ENCODE data around the gene BEGAIN. TPM values are rescaled to one million over a fixed set of nuclear protein-coding genes. Genes with fewer than 3 reads are reported as not detected.

BEGAIN gene
- total and polyA plus RNA-seq, 2 of the 8 experiments (the other 6 are each of a cell fraction or from before 2014, with no cell fraction given), result 2.9 to 3.0 TPM

DNA sequence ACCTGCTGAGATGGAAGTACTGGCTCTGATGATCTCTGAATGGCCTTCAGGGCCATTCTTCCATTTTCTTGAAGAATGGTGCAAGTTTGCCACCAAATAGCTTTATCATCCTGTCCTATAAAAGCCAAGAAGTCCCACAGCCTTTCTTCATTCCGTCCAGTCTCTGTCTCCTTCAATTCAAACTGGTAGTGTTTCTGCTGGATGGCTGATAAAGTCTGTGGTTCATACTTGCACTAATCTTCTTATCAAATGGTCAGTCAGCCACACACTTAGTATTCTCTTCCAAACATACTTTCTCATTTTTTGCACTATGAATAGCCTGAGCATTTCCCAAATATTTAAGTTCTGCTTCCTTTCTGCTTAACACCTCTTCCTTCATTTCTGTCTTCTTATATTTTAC is 39.4 kb upstream of the BEGAIN start:
- Histone ChIP-seq H2BK5ac (ENCODE audit: low read depth, low read length) (no peak overlapping the region), H3K4me3 (ENCODE audit: extremely low read depth in 1 of 4, insufficient read depth in 2 of 4, low read depth in 3 of 4, low read length in 4 of 4) (no peak overlapping the region), H3K23me2 (ENCODE audit: low read depth, low read length) (no peaks in the 10 kb centered on the region), H2BK12ac (ENCODE audit: low read depth, low read length) (no peak overlapping the region), H4K20me1 (replicated peaks in 1 of 2; ENCODE audit: control insufficient read depth in 1 of 2, insufficient read depth in 2 of 2, low read length in 2 of 2) (no peaks in the 10 kb centered on the region), H3K79me2 (ENCODE audit: control insufficient read depth in 1 of 2, insufficient read depth in 2 of 2, low read length in 2 of 2) (no peaks in the 10 kb centered on the region), H2BK120ac (replicated peaks; ENCODE audit: low read depth, low read length) (no peak overlapping the region), H3K9me3 (ENCODE audit: insufficient read depth in 2 of 2, low read depth in 1 of 2, low read length in 1 of 2) (no peaks in the 10 kb centered on the region), H2AK5ac (ENCODE audit: low read depth, low read length) (no peak overlapping the region), H3K18ac (ENCODE audit: extremely low read depth, low read length) (no peak overlapping the region), H3K56ac (replicated peaks; ENCODE audit: insufficient read length, low read depth, low read length) (no peak overlapping the region), H3K4ac (replicated peaks; ENCODE audit: insufficient read length, low read depth, low read length) (no peak overlapping the region), H2BK20ac (ENCODE audit: low read length) (no peak overlapping the region), H4K5ac (ENCODE audit: insufficient read length, low read depth, low read length) (no peak overlapping the region), H2BK15ac (ENCODE audit: low read length) (no peak overlapping the region), H3K9ac (replicated peaks in 1 of 4; ENCODE audit: extremely low read depth in 1 of 4, low read depth in 3 of 4, low read length in 3 of 4) (no peak overlapping the region), H3K14ac (ENCODE audit: insufficient read length) (no peak overlapping the region), H3K4me2 (ENCODE audit: insufficient read depth in 1 of 2, low read depth in 2 of 2, low read length in 2 of 2) (no peak overlapping the region), H3K79me1 (ENCODE audit: low read depth, low read length) (no peaks in the 10 kb centered on the region), H3K27ac (ENCODE audit: low read depth, low read length) (no peak overlapping the region), H3K36me3 (ENCODE audit: control insufficient read depth in 2 of 4, insufficient read depth in 4 of 4, low read length in 3 of 4) (no peaks in the 10 kb centered on the region), H3K23ac (ENCODE audit: insufficient read length) (no peak overlapping the region), H4K91ac (replicated peaks; ENCODE audit: insufficient read length, low read length) (no peak overlapping the region), H2AFZ (ENCODE audit: low read length) (no peak overlapping the region), H3K4me1 (replicated peaks in 1 of 4; ENCODE audit: control insufficient read depth in 3 of 4, insufficient read depth in 4 of 4, low read length in 3 of 4) (no peaks in the 10 kb centered on the region), H3K27me3 (replicated peaks in 1 of 4; ENCODE audit: control insufficient read depth in 3 of 4, extremely low read depth in 1 of 4, insufficient read depth in 3 of 4, low read length in 3 of 4) (peaks cover 0 to 2% (median under 1%) of the 10 kb centered on the region in 4 experiments; a peak in 3 of 7 replicates), H4K8ac (ENCODE audit: extremely low read depth, insufficient read depth, low read length) (no peak overlapping the region)
- FAIRE-seq (no peak), DNase-seq (ENCODE audit: low read depth in 1 of 2, low spot score in 2 of 2) (no peak)
- ChIA-PET CTCF (ENCODE audit: partially characterized antibody) (interaction anchor here (0.7 to 3.3 kb wide), 6 partner anchors 19 to 206 kb away, joined by 3 to 15 read pairs (median 3); no protein-coding TSS in a partner anchor), POLR2A (ENCODE audit: partially characterized antibody) (interaction anchor here (1.0 kb wide), 1 partner anchor 9 kb away, joined by 4 read pairs; no protein-coding TSS in a partner anchor)
- whole genome bisulfite sequencing, 2 experiments (ENCODE audit: extremely low coverage in 1 of 2, insufficient coverage in 1 of 2, insufficient read length in 1 of 2, insufficient replicate concordance in 2 of 2, low coverage in 1 of 2, low lambda C conversion rate in 2 of 2, missing lambda C conversion rate in 1 of 2), result 89% methylated on average over 1 of the region's 1 CpG; no CpG with 5 or more reads in 1 of the 2 experiments
- TF ChIP-seq RAD21 (IDR thresholded peaks at IDR 0.05 in 1 of 2, conservative IDR thresholded peaks at IDR 0.05 in 1 of 2; ENCODE audit: low read depth in 2 of 2, low read length in 2 of 2) (no peak), SP2 (IDR thresholded peaks at IDR 0.05; ENCODE audit: low read length) (no peak), PHF8 (conservative IDR thresholded peaks at IDR 0.05; ENCODE audit: low read depth, low read length) (no peak), EGR1 (IDR thresholded peaks at IDR 0.05; ENCODE audit: borderline replicate concordance, low read depth, low read length) (no peak), CHD2 (IDR thresholded peaks at IDR 0.05; ENCODE audit: low read length) (no peak), JUND (IDR thresholded peaks at IDR 0.05; ENCODE audit: low read length) (no peak), CREB1 (IDR thresholded peaks at IDR 0.05) (no peak), FOSL1 (IDR thresholded peaks at IDR 0.05; ENCODE audit: insufficient read depth, low read depth, low read length) (no peak), YY1 (IDR thresholded peaks at IDR 0.05; ENCODE audit: low read depth, low read length) (no peak), GABPA (IDR thresholded peaks at IDR 0.05; ENCODE audit: borderline replicate concordance, insufficient read depth, low read length) (no peak)
- TF ChIP-seq, protein P1, sequence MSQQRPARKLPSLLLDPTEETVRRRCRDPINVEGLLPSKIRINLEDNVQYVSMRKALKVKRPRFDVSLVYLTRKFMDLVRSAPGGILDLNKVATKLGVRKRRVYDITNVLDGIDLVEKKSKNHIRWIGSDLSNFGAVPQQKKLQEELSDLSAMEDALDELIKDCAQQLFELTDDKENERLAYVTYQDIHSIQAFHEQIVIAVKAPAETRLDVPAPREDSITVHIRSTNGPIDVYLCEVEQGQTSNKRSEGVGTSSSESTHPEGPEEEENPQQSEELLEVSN (IDR thresholded peaks at IDR 0.05), result no peak
- TF ChIP-seq, protein P2, sequence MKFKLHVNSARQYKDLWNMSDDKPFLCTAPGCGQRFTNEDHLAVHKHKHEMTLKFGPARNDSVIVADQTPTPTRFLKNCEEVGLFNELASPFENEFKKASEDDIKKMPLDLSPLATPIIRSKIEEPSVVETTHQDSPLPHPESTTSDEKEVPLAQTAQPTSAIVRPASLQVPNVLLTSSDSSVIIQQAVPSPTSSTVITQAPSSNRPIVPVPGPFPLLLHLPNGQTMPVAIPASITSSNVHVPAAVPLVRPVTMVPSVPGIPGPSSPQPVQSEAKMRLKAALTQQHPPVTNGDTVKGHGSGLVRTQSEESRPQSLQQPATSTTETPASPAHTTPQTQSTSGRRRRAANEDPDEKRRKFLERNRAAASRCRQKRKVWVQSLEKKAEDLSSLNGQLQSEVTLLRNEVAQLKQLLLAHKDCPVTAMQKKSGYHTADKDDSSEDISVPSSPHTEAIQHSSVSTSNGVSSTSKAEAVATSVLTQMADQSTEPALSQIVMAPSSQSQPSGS (IDR thresholded peaks at IDR 0.05; ENCODE audit: low read length), result no peak

Data from H1 (cell line).